ENCODE measurements around the gene STARD5. TPM values are rescaled to one million over a fixed set of nuclear protein-coding genes. Genes with fewer than 3 reads are reported as not detected.

Gene STARD5
- polyA plus RNA-seq, 2 of the 4 experiments (the other 2 are of a cell fraction) = 2.1 to 2.8 TPM

DNA sequence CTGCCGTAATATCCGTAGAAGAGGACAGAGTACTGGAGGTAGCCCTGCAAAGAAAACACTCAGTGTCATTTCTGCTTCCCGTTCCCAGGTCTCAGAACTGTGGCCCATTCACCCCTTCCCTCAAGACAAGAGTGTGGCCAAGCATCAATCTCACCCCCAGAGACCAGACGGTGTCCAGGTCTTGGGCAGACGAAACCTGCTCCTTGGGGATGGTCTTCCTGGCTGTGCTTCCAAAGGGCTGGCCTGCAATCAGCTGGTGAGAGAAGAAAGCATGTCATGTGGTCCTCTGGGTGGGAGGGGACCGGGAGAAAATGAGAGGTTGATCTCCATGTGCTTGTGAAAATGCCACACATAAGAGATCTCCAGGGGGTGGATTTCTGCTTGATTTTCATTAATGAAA lies 34.3 kb upstream of the STARD5 start (continued):
- TF ChIP-seq, protein P1, sequence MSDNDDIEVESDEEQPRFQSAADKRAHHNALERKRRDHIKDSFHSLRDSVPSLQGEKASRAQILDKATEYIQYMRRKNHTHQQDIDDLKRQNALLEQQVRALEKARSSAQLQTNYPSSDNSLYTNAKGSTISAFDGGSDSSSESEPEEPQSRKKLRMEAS (IDR thresholded peaks at IDR 0.05) = no peak
- TF ChIP-seq, protein P2, sequence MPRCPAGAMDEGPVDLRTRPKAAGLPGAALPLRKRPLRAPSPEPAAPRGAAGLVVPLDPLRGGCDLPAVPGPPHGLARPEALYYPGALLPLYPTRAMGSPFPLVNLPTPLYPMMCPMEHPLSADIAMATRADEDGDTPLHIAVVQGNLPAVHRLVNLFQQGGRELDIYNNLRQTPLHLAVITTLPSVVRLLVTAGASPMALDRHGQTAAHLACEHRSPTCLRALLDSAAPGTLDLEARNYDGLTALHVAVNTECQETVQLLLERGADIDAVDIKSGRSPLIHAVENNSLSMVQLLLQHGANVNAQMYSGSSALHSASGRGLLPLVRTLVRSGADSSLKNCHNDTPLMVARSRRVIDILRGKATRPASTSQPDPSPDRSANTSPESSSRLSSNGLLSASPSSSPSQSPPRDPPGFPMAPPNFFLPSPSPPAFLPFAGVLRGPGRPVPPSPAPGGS (IDR thresholded peaks at IDR 0.05) = no peak

DNA sequence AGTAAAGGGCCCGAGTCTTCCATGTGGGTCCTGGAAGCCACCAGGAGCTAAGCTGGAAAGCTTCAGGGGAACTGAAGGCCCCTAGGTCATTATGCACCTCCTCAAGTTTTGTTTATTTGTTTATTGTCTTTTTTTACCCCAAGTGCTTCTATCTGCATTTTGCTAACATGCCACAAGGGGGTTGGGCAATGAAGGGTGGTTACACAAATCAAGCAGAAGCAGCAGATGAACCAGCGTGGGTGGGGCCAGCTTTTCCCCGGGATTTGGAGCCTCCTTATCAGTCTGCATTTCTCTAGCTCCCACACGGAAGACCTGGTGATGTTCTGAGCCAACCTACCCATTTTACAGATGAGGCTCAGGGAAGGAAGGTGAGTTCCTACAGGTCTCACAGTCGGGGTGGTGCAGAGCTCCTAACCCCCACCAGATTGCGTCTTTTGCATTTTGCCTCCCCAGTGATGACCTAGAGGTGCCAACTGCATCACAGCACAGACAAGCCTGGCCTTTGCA lies 33.3 kb upstream of the STARD5 start:
- no peak overlapping the region for H3K27ac ChIP-seq
- H3K4me2 ChIP-seq = no peak overlapping the region
- no peak overlapping the region for H3K4me3 ChIP-seq
- 14% methylated on average over 6 of the region's 6 CpGs for WGBS (ENCODE audit: missing lambda C conversion rate)
- TF ChIP-seq, protein P1 (IDR thresholded peaks at IDR 0.05) = no peak
- TF ChIP-seq JUNB (IDR thresholded peaks at IDR 0.05) = no peak
- no peak for TF ChIP-seq RFX5 (IDR thresholded peaks at IDR 0.05)
- TF ChIP-seq NFE2L2 (conservative IDR thresholded peaks at IDR 0.05; ENCODE audit: low read length) = no peak
- TF ChIP-seq ZNF302 (CRISPR knock-in tag; IDR thresholded peaks at IDR 0.05) = no peak
- no peak for TF ChIP-seq FOSL2 (IDR thresholded peaks at IDR 0.05)
- no peak for TF ChIP-seq FOSL2 (CRISPR knock-in tag; IDR thresholded peaks at IDR 0.05)
- TF ChIP-seq SMC3 (IDR thresholded peaks at IDR 0.05) = no peak
- TF ChIP-seq ZFP36 (IDR thresholded peaks at IDR 0.05; ENCODE audit: borderline replicate concordance, partially characterized antibody) = no peak
- TF ChIP-seq KDM5A (IDR thresholded peaks at IDR 0.05) = no peak
- no peak for TF ChIP-seq ESRRA (IDR thresholded peaks at IDR 0.05; ENCODE audit: borderline replicate concordance, low read length)
- TF ChIP-seq REST (IDR thresholded peaks at IDR 0.05) = no peak
- TF ChIP-seq NPAS2 (CRISPR knock-in tag; IDR thresholded peaks at IDR 0.05; ENCODE audit: borderline replicate concordance) = no peak
- no peak for TF ChIP-seq HOXB13 (CRISPR knock-in tag; IDR thresholded peaks at IDR 0.05; ENCODE audit: low read depth)
- TF ChIP-seq JUN (IDR thresholded peaks at IDR 0.05) = no peak
- TF ChIP-seq SREBF2 (IDR thresholded peaks at IDR 0.05) = no peak
- no peak for TF ChIP-seq MYC (IDR thresholded peaks at IDR 0.05; ENCODE audit: borderline replicate concordance, low read length)
- no peak for TF ChIP-seq RCOR1 (IDR thresholded peaks at IDR 0.05; ENCODE audit: low read depth, low read length)
- no peak for TF ChIP-seq RARB (CRISPR knock-in tag; IDR thresholded peaks at IDR 0.05)
- TF ChIP-seq PHF8 (IDR thresholded peaks at IDR 0.05; ENCODE audit: borderline replicate concordance, low read depth) = no peak
- DNase-seq (ENCODE audit: low read depth in 1 of 2, low spot score in 1 of 2) (peak in 1 of 2 experiments; percentile 20), ATAC-seq (peak in 1 of 2 experiments; percentile 63; a peak in 3 of 6 replicates), FAIRE-seq (no peak)
- H3K4me1 ChIP-seq = no peaks in the 10 kb centered on the region
- ChIA-PET POLR2A (no interaction called here), CTCF (interaction anchor here (0.9 to 3.7 kb wide), 8 partner anchors 9 to 250 kb away, joined by 3 to 14 read pairs (median 6); partner anchors contain the start of gene STARD5)
- H3K9me3 ChIP-seq = no peaks in the 10 kb centered on the region
